Neuron (in vitro differentiated cells): ENCODE results near the gene CDH4.

Experiments
- H2AFZ ChIP-seq: one replicate; pipeline ENCODE4 v1.6.1; 2013; ENCODE audit warnings: low read depth, mild to moderate bottlenecking, inconsistent platforms, low read length, moderate library complexity
- H3K27me3 ChIP-seq: one replicate; pipeline ENCODE4 v1.6.1; 2013; ENCODE audit warnings: low read length; ENCODE audit not compliant: insufficient read depth
- H3K36me3 ChIP-seq: one replicate; pipeline ENCODE4 v1.6.1; 2013; ENCODE audit warnings: low read length; ENCODE audit not compliant: insufficient read depth
- H3K4me1 ChIP-seq: one replicate; pipeline ENCODE4 v1.6.1; 2013; ENCODE audit warnings: low read length; ENCODE audit not compliant: insufficient read depth
- H3K4me3 ChIP-seq: 2 replicates; pipeline ENCODE4 v1.5.1; 2013; ENCODE audit warnings: mild to moderate bottlenecking, low read length, moderate library complexity
- H3K9me3 ChIP-seq: one replicate; pipeline ENCODE4 v1.6.1; 2013; ENCODE audit warnings: low read length

Gene CDH4

DNA sequence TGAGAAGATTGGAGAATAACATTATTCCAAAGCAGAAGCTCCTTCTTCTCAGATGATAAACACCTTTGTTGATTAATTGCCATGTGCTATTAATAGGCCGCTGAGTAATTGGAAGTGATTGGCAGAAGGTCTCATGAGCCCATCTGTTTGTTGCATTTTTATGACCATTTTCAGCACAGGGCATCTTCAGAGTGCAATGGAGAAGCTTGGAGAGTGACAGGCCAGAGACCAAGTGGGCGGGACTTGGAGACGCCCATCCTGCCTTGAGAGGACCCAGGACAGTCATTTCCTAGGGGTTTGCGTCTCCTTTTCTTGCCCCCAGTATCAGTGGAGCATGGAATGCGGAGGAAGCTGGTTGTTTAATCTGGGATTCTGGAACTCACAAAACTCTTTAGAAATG is 89.5 kb downstream of the CDH4 start:
- Histone ChIP-seq H3K4me1 (peaks cover 6% of the 10 kb centered on the region), H3K27me3 (no peaks in the 10 kb centered on the region), H3K9me3 (peaks cover 8% of the 10 kb centered on the region), H2AFZ (no peak overlapping the region), H3K4me3 (no peak overlapping the region), H3K36me3 (no peaks in the 10 kb centered on the region)

DNA sequence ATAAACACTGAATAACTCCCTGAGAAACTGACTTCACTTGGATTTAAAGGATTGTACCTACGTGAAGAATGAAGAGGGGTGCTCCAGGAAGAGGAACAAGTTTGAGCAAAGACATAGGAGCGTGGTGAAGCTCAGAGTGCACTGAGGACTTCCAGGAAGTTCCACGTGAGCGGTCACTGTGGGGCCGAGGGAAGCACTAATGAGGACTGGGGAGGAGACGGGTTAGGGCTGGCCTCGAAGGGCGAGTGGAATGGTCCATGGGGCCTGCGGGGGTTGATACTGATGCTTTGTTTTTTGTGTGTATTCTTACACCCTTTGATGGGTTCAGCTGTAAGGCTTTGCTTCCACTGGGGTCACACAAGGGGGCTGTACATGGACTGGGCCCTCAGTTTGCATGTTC is 91.9 kb downstream of the CDH4 start:
- H2AFZ ChIP-seq, result no peak overlapping the region
- H3K4me3 ChIP-seq, result no peak overlapping the region
- no peaks in the 10 kb centered on the region for H3K36me3 ChIP-seq
- peaks cover 11% of the 10 kb centered on the region for H3K9me3 ChIP-seq
- H3K27me3 ChIP-seq, result no peaks in the 10 kb centered on the region
- peaks cover 6% of the 10 kb centered on the region for H3K4me1 ChIP-seq

- H3K4me1 ChIP-seq, result peaks cover 10% of the 10 kb centered on the region
- H3K36me3 ChIP-seq, result no peaks in the 10 kb centered on the region
- no peaks in the 10 kb centered on the region for H3K27me3 ChIP-seq
- H2AFZ ChIP-seq, result no peak overlapping the region
- H3K4me3 ChIP-seq, result no peak overlapping the region
- H3K9me3 ChIP-seq, result peaks cover 13% of the 10 kb centered on the region
Measured at GRCh38 chr20:61345656-61346055, 93.6 kb downstream of the CDH4 start.

DNA sequence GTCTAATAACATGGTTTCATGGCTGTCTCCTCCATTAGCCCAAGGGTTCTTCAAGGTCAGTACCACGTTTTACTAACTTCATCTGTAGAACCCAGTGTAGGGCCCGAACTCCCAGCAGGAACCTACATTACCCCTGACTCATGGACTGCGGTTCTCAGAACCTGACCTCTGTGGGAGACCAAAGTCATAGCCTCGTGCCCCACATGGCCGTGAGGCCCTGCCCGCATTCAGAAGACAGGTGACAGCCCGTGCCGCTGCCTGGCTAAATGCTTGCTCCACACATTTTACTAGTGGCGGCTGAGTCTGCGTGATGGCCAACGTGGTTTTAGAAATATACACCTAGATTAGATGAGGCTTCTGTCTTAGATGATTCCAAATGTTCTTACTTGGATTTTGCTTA is 94.9 kb downstream of the CDH4 start:
- H2AFZ ChIP-seq, result no peak overlapping the region
- H3K4me3 ChIP-seq, result no peak overlapping the region
- H3K27me3 ChIP-seq, result no peaks in the 10 kb centered on the region
- peaks cover 10% of the 10 kb centered on the region for H3K4me1 ChIP-seq
- H3K36me3 ChIP-seq, result no peaks in the 10 kb centered on the region
- H3K9me3 ChIP-seq, result peaks cover 9% of the 10 kb centered on the region

- Histone ChIP-seq H3K4me1 (peaks cover 10% of the 10 kb centered on the region), H2AFZ (no peak overlapping the region), H3K4me3 (no peak overlapping the region), H3K27me3 (no peaks in the 10 kb centered on the region), H3K36me3 (no peaks in the 10 kb centered on the region), H3K9me3 (peaks cover 7% of the 10 kb centered on the region)
Measured at GRCh38 chr20:61347443-61347842, 95.4 kb downstream of the CDH4 start.

DNA sequence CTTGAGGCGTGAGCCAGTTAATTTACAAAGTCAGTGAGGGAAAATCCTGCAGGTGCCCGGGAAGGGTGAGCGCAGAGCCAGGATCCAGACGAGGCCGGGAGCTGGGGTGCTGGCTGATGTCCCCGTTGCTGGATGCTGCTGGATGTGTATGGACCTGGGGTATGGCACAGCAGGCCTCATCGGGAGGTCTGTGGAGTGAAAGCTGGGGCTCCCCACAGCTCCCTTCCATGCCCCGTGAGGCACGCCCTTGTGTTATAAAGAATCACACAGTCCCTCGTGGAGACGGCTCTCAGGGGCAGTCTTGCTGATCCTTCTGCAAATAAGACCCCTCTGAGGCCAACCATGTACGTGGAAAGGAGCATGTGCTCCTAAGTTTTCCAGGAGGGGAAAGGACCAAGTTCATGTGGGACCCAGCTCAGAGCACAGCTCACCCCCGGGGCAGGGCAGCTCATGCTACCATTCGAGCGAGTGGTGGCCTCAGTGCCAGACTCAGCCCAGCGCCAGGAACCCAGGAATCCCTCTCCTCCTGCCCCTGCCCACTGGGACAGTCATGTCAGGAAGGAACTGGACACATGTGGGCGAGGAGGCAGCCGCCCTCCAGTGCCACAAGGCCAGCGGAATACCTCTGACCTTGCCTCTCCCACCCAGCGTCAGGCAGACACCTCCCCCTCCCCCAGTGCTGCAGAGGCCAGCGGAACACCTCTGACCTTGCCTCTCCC is 97.5 kb downstream of the CDH4 start:
- no peaks in the 10 kb centered on the region for H3K36me3 ChIP-seq
- H3K4me3 ChIP-seq, result no peak overlapping the region
- H3K27me3 ChIP-seq, result no peaks in the 10 kb centered on the region
- H3K9me3 ChIP-seq, result peaks cover 5% of the 10 kb centered on the region
- no peak overlapping the region for H2AFZ ChIP-seq
- peaks cover 5% of the 10 kb centered on the region for H3K4me1 ChIP-seq

- H3K4me1 ChIP-seq, result peaks cover 5% of the 10 kb centered on the region
- no peaks in the 10 kb centered on the region for H3K27me3 ChIP-seq
- no peaks in the 10 kb centered on the region for H3K36me3 ChIP-seq
- H3K9me3 ChIP-seq, result peaks cover 5% of the 10 kb centered on the region
- H3K4me3 ChIP-seq, result no peak overlapping the region
- no peak overlapping the region for H2AFZ ChIP-seq
Measured at GRCh38 chr20:61350500-61351250, 98.6 kb downstream of the CDH4 start.

GRCh38 chr20:61352346-61353260 is 100.5 kb downstream of the CDH4 start:
- H3K4me1 ChIP-seq, result peaks cover 5% of the 10 kb centered on the region
- H3K27me3 ChIP-seq, result no peaks in the 10 kb centered on the region
- no peak overlapping the region for H3K4me3 ChIP-seq
- H3K9me3 ChIP-seq, result peaks cover 3% of the 10 kb centered on the region
- H2AFZ ChIP-seq, result no peak overlapping the region
- H3K36me3 ChIP-seq, result no peaks in the 10 kb centered on the region

DNA sequence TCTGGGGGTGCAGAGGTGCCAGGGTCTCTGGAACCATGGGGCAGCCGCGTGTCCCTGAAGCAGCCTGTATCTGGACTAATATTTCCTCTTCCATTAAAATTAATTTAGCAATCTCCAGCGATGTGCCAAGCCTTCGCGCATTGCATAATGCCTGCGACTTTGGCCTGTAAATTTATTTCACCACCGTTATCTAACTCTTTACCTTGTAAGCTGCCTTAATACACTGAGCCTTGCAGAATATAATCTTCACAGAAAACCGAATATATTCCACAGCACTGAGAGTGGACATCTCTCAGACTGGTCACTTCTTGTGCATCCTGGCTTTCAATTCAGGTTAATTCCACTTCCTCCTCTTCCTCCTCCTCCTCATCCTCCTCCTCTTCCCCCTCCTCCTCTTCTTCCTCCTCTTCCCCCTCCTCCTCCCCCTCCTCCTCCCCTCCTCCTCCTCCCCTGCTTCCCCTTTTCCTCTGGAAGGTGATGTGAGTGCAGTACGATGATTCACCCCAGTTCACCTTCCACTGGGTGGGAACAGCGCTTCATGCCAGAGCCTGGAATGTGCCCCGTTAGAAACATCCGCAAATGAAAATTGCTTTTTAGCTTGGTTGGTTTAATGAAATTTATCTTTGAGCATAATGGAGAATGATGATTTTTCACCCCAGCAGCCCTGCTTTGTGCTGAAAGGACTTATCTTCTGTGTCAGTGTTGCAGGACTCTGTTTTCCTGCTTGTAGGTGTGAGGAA is 101.4 kb downstream of the CDH4 start:
- no peaks in the 10 kb centered on the region for H3K36me3 ChIP-seq
- H3K9me3 ChIP-seq, result peaks cover 3% of the 10 kb centered on the region
- no peak overlapping the region for H2AFZ ChIP-seq
- peaks cover 5% of the 10 kb centered on the region for H3K4me1 ChIP-seq
- H3K4me3 ChIP-seq, result no peak overlapping the region
- H3K27me3 ChIP-seq, result no peaks in the 10 kb centered on the region

DNA sequence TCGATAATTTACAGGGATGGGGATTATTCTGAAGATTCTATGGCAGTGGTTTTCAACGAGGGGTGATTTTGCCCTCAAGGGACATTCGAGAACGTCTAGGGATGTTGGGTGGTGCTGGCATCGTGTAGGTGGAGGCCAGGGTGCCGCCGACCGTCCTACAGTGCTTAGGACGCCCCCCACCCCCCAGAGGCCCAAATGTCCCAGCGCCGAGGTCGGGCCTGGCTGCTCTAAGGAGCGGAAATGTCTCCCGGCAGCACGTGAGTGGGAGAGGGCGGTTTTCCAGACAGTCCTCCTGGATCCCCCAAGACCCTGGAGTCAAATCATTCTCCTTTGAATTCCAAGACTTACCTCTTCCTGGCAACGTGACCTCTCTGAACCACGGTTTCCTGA is 101.9 kb downstream of the CDH4 start:
- Histone ChIP-seq H3K4me1 (peaks cover 5% of the 10 kb centered on the region), H3K27me3 (no peaks in the 10 kb centered on the region), H3K4me3 (no peak overlapping the region), H2AFZ (no peak overlapping the region), H3K9me3 (peaks cover 1% of the 10 kb centered on the region), H3K36me3 (no peaks in the 10 kb centered on the region)

- peaks cover 2% of the 10 kb centered on the region for H3K4me1 ChIP-seq
- H3K9me3 ChIP-seq, result no peaks in the 10 kb centered on the region
- H3K27me3 ChIP-seq, result no peaks in the 10 kb centered on the region
- no peaks in the 10 kb centered on the region for H3K36me3 ChIP-seq
- no peak overlapping the region for H3K4me3 ChIP-seq
- no peak overlapping the region for H2AFZ ChIP-seq
Measured at GRCh38 chr20:61354501-61354900, 102.4 kb downstream of the CDH4 start.

GRCh38 chr20:61354901-61355495 is 102.9 kb downstream of the CDH4 start:
- Histone ChIP-seq H2AFZ (no peak overlapping the region), H3K36me3 (no peaks in the 10 kb centered on the region), H3K4me3 (no peak overlapping the region), H3K4me1 (no peaks in the 10 kb centered on the region), H3K9me3 (no peaks in the 10 kb centered on the region), H3K27me3 (no peaks in the 10 kb centered on the region)
